Measurements from ENCODE around the gene LGALS3. TPM values are rescaled to one million over a fixed set of nuclear protein-coding genes. Genes with fewer than 3 reads are reported as not detected.

Gene LGALS3
- total RNA-seq, 4 donors from 2014 or later = 246 to 526 (median 339) TPM

DNA sequence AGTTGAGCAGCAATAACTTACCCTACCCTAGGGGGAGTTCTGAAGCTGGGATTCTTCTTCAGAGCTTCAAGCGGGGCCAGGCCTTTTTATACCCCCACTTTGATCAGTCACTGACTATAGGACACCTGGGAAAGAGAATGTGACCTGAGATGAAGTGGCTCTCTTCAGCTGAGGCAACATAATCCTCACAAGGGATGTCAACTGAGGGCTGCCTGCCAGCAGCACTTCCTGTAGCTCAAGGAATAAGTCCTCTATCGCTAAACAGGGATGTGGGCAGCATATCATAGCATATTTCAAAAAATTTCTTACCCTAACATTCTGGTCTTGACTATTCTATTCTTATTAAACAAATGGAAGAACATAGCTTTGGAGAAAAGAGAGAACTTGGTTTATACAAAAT lies 17.4 kb downstream of the LGALS3 start:
- DNase-seq (ENCODE audit: low spot score in 2 of 2) = no peak
- WGBS, 2 donors = 75 to 77% methylated on average over 2 of the region's 2 CpGs

GRCh38 chr14:55151601-55152000 lies 22.5 kb downstream of the LGALS3 start:
- H3K4me3 ChIP-seq = no peak overlapping the region
- 89 to 91% methylated on average over 1 of the region's 1 CpG for WGBS, 2 donors
- TF ChIP-seq CTCF (IDR thresholded peaks at IDR 0.05) (no peak), POLR2A (IDR thresholded peaks at IDR 0.05) (no peak), EP300 (IDR thresholded peaks at IDR 0.05) (no peak)
- no peaks in the 10 kb centered on the region for H3K9me3 ChIP-seq
- no peaks in the 10 kb centered on the region for H3K4me1 ChIP-seq
- H3K36me3 ChIP-seq = peaks cover 0 to 20% (median 2%) of the 10 kb centered on the region in 3 donors
- no peak overlapping the region for H3K27ac ChIP-seq
- no peak for DNase-seq (ENCODE audit: low spot score in 2 of 2)
- no peaks in the 10 kb centered on the region for H3K27me3 ChIP-seq

More for the DNA sequence above, 17.4 kb downstream of the LGALS3 start:
- Histone ChIP-seq H3K9me3 (no peaks in the 10 kb centered on the region), H3K27me3 (no peaks in the 10 kb centered on the region), H3K4me1 (peaks cover 0 to 6% (median 0%) of the 10 kb centered on the region in 4 donors), H3K36me3 (peaks cover 2 to 67% (median 4%) of the 10 kb centered on the region in 3 donors), H3K4me3 (no peak overlapping the region), H3K27ac (peak overlapping the region in 1 of 4 donors; percentile 32)
- TF ChIP-seq CTCF (IDR thresholded peaks at IDR 0.05) (no peak), POLR2A (IDR thresholded peaks at IDR 0.05) (no peak), EP300 (IDR thresholded peaks at IDR 0.05) (no peak)

DNA sequence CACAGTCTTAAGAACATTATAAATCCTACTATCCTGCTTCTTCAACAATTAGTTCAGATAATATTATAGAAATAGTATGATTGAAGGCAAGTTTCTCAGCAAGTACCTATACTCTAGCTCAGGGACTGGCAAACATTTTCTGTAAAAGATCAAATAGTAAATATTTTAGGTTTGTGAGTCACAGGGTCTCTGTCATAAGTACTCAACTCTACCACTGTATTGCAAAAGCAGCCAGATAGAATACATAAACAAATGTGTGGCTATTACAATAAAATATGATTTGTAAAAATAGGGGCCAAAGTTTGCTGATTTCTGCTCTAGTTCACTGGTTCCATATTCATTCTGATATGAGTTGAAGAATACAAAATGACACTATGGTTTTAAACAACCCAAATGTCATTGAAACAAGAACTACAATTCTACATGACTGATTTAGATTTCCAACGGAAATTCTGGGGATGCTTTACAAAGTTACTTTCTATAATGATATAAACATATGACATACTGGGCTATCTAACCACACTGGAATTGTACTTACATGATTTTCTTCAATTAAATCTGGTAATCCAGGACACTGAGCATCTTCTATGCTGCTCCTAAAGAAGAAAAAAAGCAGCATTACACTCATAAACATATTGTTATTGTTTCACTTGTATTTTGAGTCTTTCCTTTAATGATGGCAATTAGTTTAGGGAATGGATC lies 23.2 kb downstream of the LGALS3 start:
- Histone ChIP-seq H3K36me3 (peaks cover 0 to 14% (median under 1%) of the 10 kb centered on the region in 3 donors), H3K4me1 (no peaks in the 10 kb centered on the region), H3K4me3 (no peak overlapping the region), H3K9me3 (no peaks in the 10 kb centered on the region), H3K27ac (no peak overlapping the region), H3K27me3 (no peaks in the 10 kb centered on the region)
- WGBS, 2 donors = 66 to 83% methylated on average over 1 of the region's 1 CpG
- no peak for DNase-seq (ENCODE audit: low spot score in 2 of 2)
- no peak for TF ChIP-seq EP300 (IDR thresholded peaks at IDR 0.05)
- TF ChIP-seq CTCF (IDR thresholded peaks at IDR 0.05) = no peak
- TF ChIP-seq POLR2A (IDR thresholded peaks at IDR 0.05) = no peak

- H3K4me1 ChIP-seq = no peaks in the 10 kb centered on the region
- no peaks in the 10 kb centered on the region for H3K9me3 ChIP-seq
- DNase-seq (ENCODE audit: low spot score in 2 of 2) = no peak
- H3K36me3 ChIP-seq = no peaks in the 10 kb centered on the region
- WGBS, 2 donors = 95 to 97% methylated on average over 3 of the region's 3 CpGs
- H3K27ac ChIP-seq = no peak overlapping the region
- no peak for TF ChIP-seq CTCF (IDR thresholded peaks at IDR 0.05)
- TF ChIP-seq POLR2A (IDR thresholded peaks at IDR 0.05) = no peak
- no peak for TF ChIP-seq EP300 (IDR thresholded peaks at IDR 0.05)
- H3K4me3 ChIP-seq = no peak overlapping the region
- no peaks in the 10 kb centered on the region for H3K27me3 ChIP-seq
These were observed 24.9 kb downstream of the LGALS3 start for GRCh38 chr14:55153951-55154350.

DNA sequence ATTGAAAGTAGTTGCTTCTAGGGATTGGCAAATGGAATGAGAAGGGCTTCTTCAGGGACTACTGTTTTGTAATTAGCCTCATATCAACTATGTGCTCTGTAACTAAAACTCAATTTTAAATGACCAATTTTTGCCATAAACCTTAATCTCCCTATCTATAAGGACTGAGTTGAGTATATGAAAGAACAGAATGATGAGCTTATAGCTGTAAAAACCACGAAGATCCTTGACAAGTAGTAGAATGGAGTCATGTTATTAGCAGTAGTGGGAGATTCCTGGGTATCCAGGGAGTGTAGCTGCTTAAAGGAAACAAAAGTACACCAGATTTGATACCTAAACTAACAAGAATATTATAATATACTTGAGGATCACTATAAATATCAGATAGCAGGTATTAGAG lies 28.0 kb downstream of the LGALS3 start:
- 94 to 95% methylated on average over 1 of the region's 1 CpG for WGBS, 2 donors
- DNase-seq (ENCODE audit: low spot score in 2 of 2) = no peak
- H3K36me3 ChIP-seq = no peaks in the 10 kb centered on the region
- H3K27me3 ChIP-seq = no peaks in the 10 kb centered on the region
- no peak overlapping the region for H3K27ac ChIP-seq
- H3K4me1 ChIP-seq = no peaks in the 10 kb centered on the region
- no peaks in the 10 kb centered on the region for H3K9me3 ChIP-seq
- no peak for TF ChIP-seq EP300 (IDR thresholded peaks at IDR 0.05)
- TF ChIP-seq POLR2A (IDR thresholded peaks at IDR 0.05) = no peak
- no peak for TF ChIP-seq CTCF (IDR thresholded peaks at IDR 0.05)
- H3K4me3 ChIP-seq = no peak overlapping the region
